Astrocyte (in vitro differentiated cells and primary cell): ENCODE measurements around the gene PIK3C2G. TPM values are rescaled to one million over a fixed set of nuclear protein-coding genes. Genes with fewer than 3 reads are reported as not detected.

Source experiments
- DNase-seq: peaks from one replicate; pipeline ENCODE4 v3.0.0-alpha.2; 2010; ENCODE audit warnings: low read depth
- FAIRE-seq: peaks from 2 replicates; lab custom pipeline; 2011; peaks lifted over from hg19 to GRCh38; lab: Jason Lieb, UNC
- H2AFZ ChIP-seq: 2 replicates; pipeline ENCODE4 v1.6.0; 2012; ENCODE audit warnings: low read depth, low read length, inconsistent platforms
- H3K27ac ChIP-seq: 2 replicates; pipeline ENCODE4 v1.5.1; 2011; ENCODE audit warnings: low read depth, low read length, inconsistent platforms
- H3K27me3 ChIP-seq: 2 replicates; pipeline ENCODE4 v1.6.0; 2011; ENCODE audit warnings: low read length, inconsistent platforms; ENCODE audit not compliant: insufficient read depth
- H3K36me3 ChIP-seq: 2 replicates; pipeline ENCODE4 v1.5.1; 2011; ENCODE audit warnings: low read length, inconsistent platforms; ENCODE audit not compliant: insufficient read depth
- H3K4me1 ChIP-seq: 2 replicates; pipeline ENCODE4 v1.5.1; 2011; ENCODE audit warnings: low read length, inconsistent platforms; ENCODE audit not compliant: insufficient read depth
- H3K4me2 ChIP-seq: 2 replicates; pipeline ENCODE4 v1.6.0; 2012; ENCODE audit warnings: low read length, inconsistent platforms
- H3K4me3 ChIP-seq: 2 replicates; pipeline ENCODE4 v1.5.1; 2011; ENCODE audit warnings: low read depth, mild to moderate bottlenecking, low read length, inconsistent platforms; ENCODE audit not compliant: insufficient read depth
- H3K79me2 ChIP-seq: 2 replicates; pipeline ENCODE4 v1.6.0; 2012; ENCODE audit warnings: mild to moderate bottlenecking, low read length, inconsistent platforms; ENCODE audit not compliant: insufficient read depth
- H3K9ac ChIP-seq: 2 replicates; pipeline ENCODE4 v1.6.0; 2012; ENCODE audit warnings: mild to moderate bottlenecking, low read length, inconsistent platforms
- H3K9me3 ChIP-seq: 2 replicates; pipeline ENCODE4 v1.5.1; 2012; ENCODE audit warnings: low read depth, mild to moderate bottlenecking, low read length, inconsistent platforms; ENCODE audit not compliant: insufficient read depth
- H4K20me1 ChIP-seq: 2 replicates; pipeline ENCODE4 v1.6.0; 2012; ENCODE audit warnings: low read length, inconsistent platforms; ENCODE audit not compliant: insufficient read depth
- H3K27ac Mint-ChIP-seq: one replicate; pipeline ENCODE4 v1.8.0; 2021; ENCODE audit warnings: mild to moderate bottlenecking, mixed read lengths; ENCODE audit not compliant: unreplicated experiment
- H3K27me3 Mint-ChIP-seq: one replicate; pipeline ENCODE4 v1.8.0; 2021; ENCODE audit warnings: low read depth, mixed read lengths; ENCODE audit not compliant: unreplicated experiment
- H3K36me3 Mint-ChIP-seq: one replicate; pipeline ENCODE4 v1.8.0; 2021; ENCODE audit warnings: low read depth, mixed read lengths; ENCODE audit not compliant: unreplicated experiment
- H3K4me1 Mint-ChIP-seq: one replicate; pipeline ENCODE4 v1.8.0; 2021; ENCODE audit warnings: low read depth, mixed read lengths; ENCODE audit not compliant: unreplicated experiment
- H3K4me3 Mint-ChIP-seq: one replicate; pipeline ENCODE4 v1.8.0; 2021; ENCODE audit warnings: mild to moderate bottlenecking, moderate library complexity, mixed read lengths; ENCODE audit not compliant: unreplicated experiment
- H3K9me3 Mint-ChIP-seq: one replicate; pipeline ENCODE4 v1.8.0; 2021; ENCODE audit warnings: mild to moderate bottlenecking, mixed read lengths; ENCODE audit not compliant: unreplicated experiment
- CTCF ChIP-seq: IDR thresholded peaks from 2 replicates; pipeline ENCODE4 v1.5.1; 2011; ENCODE audit warnings: low read depth, mild to moderate bottlenecking, inconsistent platforms, low read length, moderate library complexity; ENCODE audit not compliant: insufficient read depth
- EZH2 ChIP-seq: IDR thresholded peaks from 2 replicates; pipeline ENCODE4 v1.6.1; 2012; ENCODE audit warnings: mild to moderate bottlenecking, low read length, inconsistent platforms; ENCODE audit not compliant: insufficient read depth
- total RNA-seq: library from RNA; stranded (reverse); gene quantifications from 2 replicates; pipeline ENCODE4 v1.2.1, GENCODE V29; 2021

Gene PIK3C2G
- total RNA-seq, 1 donor from 2014 or later = 0.05 TPM

GRCh38 chr12:18646286-18646890 lies 385.1 kb downstream of the PIK3C2G start:
- H3K9ac ChIP-seq = no peak overlapping the region
- no peak overlapping the region for H2AFZ ChIP-seq
- H3K79me2 ChIP-seq = no peaks in the 10 kb centered on the region
- FAIRE-seq = no peak
- H3K4me3 Mint-ChIP-seq = no peak overlapping the region
- no peaks in the 10 kb centered on the region for H3K36me3 ChIP-seq
- no peaks in the 10 kb centered on the region for H4K20me1 ChIP-seq
- H3K27me3 Mint-ChIP-seq = peaks cover 2% of the 10 kb centered on the region
- no peaks in the 10 kb centered on the region for H3K27me3 ChIP-seq
- DNase-seq = no peak
- H3K27ac Mint-ChIP-seq = no peak overlapping the region
- H3K4me2 ChIP-seq = no peak overlapping the region
- no peaks in the 10 kb centered on the region for H3K9me3 Mint-ChIP-seq
- H3K4me3 ChIP-seq = no peak overlapping the region
- TF ChIP-seq EZH2 (no peak), CTCF (no peak)
- no peaks in the 10 kb centered on the region for H3K9me3 ChIP-seq
- H3K4me1 ChIP-seq = no peaks in the 10 kb centered on the region
- H3K36me3 Mint-ChIP-seq = no peaks in the 10 kb centered on the region
- H3K4me1 Mint-ChIP-seq = peaks cover 5% of the 10 kb centered on the region
- H3K27ac ChIP-seq = no peak overlapping the region

GRCh38 chr12:18651525-18651924 lies 390.2 kb downstream of the PIK3C2G start:
- Histone ChIP-seq H3K9ac (no peak overlapping the region), H3K9me3 (no peaks in the 10 kb centered on the region), H3K4me1 (no peaks in the 10 kb centered on the region), H2AFZ (no peak overlapping the region), H3K27ac (no peak overlapping the region), H3K36me3 (no peaks in the 10 kb centered on the region), H3K79me2 (no peaks in the 10 kb centered on the region), H3K4me3 (no peak overlapping the region), H3K4me2 (no peak overlapping the region), H3K27me3 (no peaks in the 10 kb centered on the region), H4K20me1 (no peaks in the 10 kb centered on the region)
- Mint-ChIP-seq H3K4me1 (no peaks in the 10 kb centered on the region), H3K27ac (no peak overlapping the region), H3K4me3 (no peak overlapping the region), H3K9me3 (no peaks in the 10 kb centered on the region), H3K27me3 (peaks cover 2% of the 10 kb centered on the region), H3K36me3 (no peaks in the 10 kb centered on the region)
- DNase-seq (no peak), FAIRE-seq (no peak)
- TF ChIP-seq EZH2 (no peak), CTCF (no peak)

- H3K4me2 ChIP-seq = no peak overlapping the region
- no peak overlapping the region for H3K27ac Mint-ChIP-seq
- peaks cover 3% of the 10 kb centered on the region for H3K9me3 Mint-ChIP-seq
- no peak overlapping the region for H3K4me3 ChIP-seq
- no peak overlapping the region for H3K9ac ChIP-seq
- no peaks in the 10 kb centered on the region for H3K9me3 ChIP-seq
- H3K4me1 Mint-ChIP-seq = no peaks in the 10 kb centered on the region
- TF ChIP-seq EZH2 (no peak), CTCF (no peak)
- no peaks in the 10 kb centered on the region for H3K4me1 ChIP-seq
- H3K36me3 Mint-ChIP-seq = no peaks in the 10 kb centered on the region
- H2AFZ ChIP-seq = no peak overlapping the region
- FAIRE-seq = no peak
- H3K4me3 Mint-ChIP-seq = no peak overlapping the region
- H3K27me3 Mint-ChIP-seq = peaks cover 2% of the 10 kb centered on the region
- no peak overlapping the region for H3K27ac ChIP-seq
- no peaks in the 10 kb centered on the region for H4K20me1 ChIP-seq
- no peak for DNase-seq
- no peaks in the 10 kb centered on the region for H3K27me3 ChIP-seq
- H3K79me2 ChIP-seq = no peaks in the 10 kb centered on the region
- no peaks in the 10 kb centered on the region for H3K36me3 ChIP-seq
Measured at GRCh38 chr12:18652596-18652995, 391.3 kb downstream of the PIK3C2G start.
